ENCODE measurements around the gene PRKACB. TPM values are rescaled to one million over a fixed set of nuclear protein-coding genes. Genes with fewer than 3 reads are reported as not detected.
A peak's percentile ranks its signal among the peaks of the same experiment; 100 is the strongest.
"Not testable (repeated sequence)": the region's sequence is repeated elsewhere in the genome, so short reads cannot be mapped to it uniquely, and the experiment has no call there.

PRKACB gene
- total and polyA plus RNA-seq, 5 experiments from 2014 or later, result 120 to 194 (median 162) TPM

GRCh38 chr1:84232676-84233075, 88.6 kb downstream of the PRKACB start:
- ATAC-seq, H3K27me3 Mint-ChIP-seq, POLR2A ChIA-PET, H3K4me3 Mint-ChIP-seq, DNase-seq, H3K27ac Mint-ChIP-seq: not testable (repeated sequence)
- Mint-ChIP-seq H3K9me3 (peaks cover 0 to 30% (median 6%) of the 10 kb centered on the region in 9 donors), H3K4me1 (peaks cover 1 to 11% (median 5%) of the 10 kb centered on the region in 4 donors), H3K36me3 (peaks cover 25 to 57% (median 46%) of the 10 kb centered on the region in 3 donors)

DNA sequence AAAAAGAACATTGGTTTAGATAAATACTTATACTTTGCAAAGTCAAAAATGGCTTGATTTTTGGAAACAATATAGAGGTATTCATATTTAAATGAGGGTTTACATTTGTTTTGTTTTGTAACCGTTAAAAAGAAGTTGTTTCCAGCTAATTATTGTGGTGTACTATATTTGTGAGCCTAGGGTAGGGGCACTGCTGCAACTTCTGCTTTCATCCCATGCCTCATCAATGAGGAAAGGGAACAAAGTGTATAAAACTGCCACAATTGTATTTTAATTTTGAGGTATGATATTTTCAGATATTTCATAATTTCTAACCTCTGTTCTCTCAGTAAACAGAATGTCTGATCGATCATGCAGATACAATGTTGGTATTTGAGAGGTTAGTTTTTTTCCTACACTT, 92.2 kb downstream of the PRKACB start:
- POLR2A ChIA-PET, result no interaction called here
- peaks cover 0 to 11% (median 5%) of the 10 kb centered on the region in 4 donors for H3K4me1 Mint-ChIP-seq

DNA sequence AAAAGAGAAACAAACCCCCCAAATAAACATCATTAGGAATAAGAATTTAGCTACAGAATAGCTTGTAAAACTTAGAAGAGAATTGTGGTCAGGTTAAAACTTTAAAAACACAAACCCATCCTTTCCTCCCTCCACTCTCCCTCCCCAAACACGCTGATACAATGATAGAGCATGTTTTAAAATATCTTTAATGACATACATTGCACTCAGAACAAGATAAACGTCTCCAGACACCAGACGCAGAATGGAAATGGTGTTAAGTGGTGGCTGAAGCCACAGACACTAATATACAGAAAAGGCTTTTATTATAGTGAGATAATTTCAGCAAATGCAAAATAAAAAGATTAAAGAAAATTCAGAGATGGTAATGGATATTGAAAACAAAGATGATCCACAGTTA, 98.6 kb downstream of the PRKACB start:
- DNase-seq, result no peak
- peaks cover 42 to 53% (median 47%) of the 10 kb centered on the region in 3 donors for H3K36me3 Mint-ChIP-seq

More for the DNA sequence above, 92.2 kb downstream of the PRKACB start:
- H3K27ac Mint-ChIP-seq, result no peak overlapping the region
- H3K36me3 Mint-ChIP-seq, result peaks cover 43 to 79% (median 69%) of the 10 kb centered on the region in 3 donors
- H3K9me3 Mint-ChIP-seq, result peaks cover 0 to 39% (median 16%) of the 10 kb centered on the region in 9 donors
- DNase-seq, result no peak
- no peak for ATAC-seq
- H3K27me3 Mint-ChIP-seq, result no peaks in the 10 kb centered on the region
- H3K4me3 Mint-ChIP-seq, result no peak overlapping the region

GRCh38 chr1:84245563-84245962, 101.5 kb downstream of the PRKACB start:
- peaks cover 18 to 29% (median 29%) of the 10 kb centered on the region in 3 donors for H3K36me3 Mint-ChIP-seq
- POLR2A ChIA-PET, result interaction anchor here (1.3 kb wide), 1 partner anchor 100 kb away, joined by 3 read pairs; no protein-coding TSS in a partner anchor
- H3K27me3 Mint-ChIP-seq, result no peaks in the 10 kb centered on the region
- peaks cover 8 to 57% (median 28%) of the 10 kb centered on the region in 9 donors for H3K9me3 Mint-ChIP-seq
- peaks cover 0 to 11% (median 2%) of the 10 kb centered on the region in 4 donors for H3K4me1 Mint-ChIP-seq
- H3K4me3 Mint-ChIP-seq, result no peak overlapping the region
- peak overlapping the region in 1 of 10 donors; percentile 25 for H3K27ac Mint-ChIP-seq
- ATAC-seq (no peak), DNase-seq (no peak)

More for the DNA sequence above, 98.6 kb downstream of the PRKACB start:
- Mint-ChIP-seq H3K4me1 (peaks cover 0 to 11% (median 2%) of the 10 kb centered on the region in 4 donors), H3K27me3 (no peaks in the 10 kb centered on the region), H3K9me3 (peaks cover 0 to 52% (median 21%) of the 10 kb centered on the region in 9 donors), H3K4me3 (no peak overlapping the region), H3K27ac (peak overlapping the region in 2 of 10 donors; percentile 46 to 63)
- ATAC-seq, result no peak
- POLR2A ChIA-PET, result no interaction called here

DNA sequence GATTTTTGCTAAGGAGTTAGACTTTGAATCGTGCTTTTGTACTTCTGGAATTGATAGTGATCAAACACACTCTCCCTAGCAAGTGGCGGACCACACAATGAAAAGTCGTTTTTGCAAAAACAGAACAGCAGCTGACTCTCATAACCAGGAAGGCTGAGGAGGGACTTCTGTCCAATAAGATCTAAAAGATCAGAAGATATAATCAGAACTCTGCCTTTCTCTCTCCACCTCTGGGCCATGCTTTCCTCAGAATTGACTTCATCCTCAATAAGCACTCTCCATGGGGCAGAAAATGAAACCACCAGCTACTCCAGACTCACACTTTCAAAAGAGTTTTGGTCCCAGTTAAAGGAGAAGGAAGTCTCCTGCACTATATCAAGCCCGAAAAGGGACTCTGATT, 102.1 kb downstream of the PRKACB start:
- no peak for ATAC-seq
- Mint-ChIP-seq H3K36me3 (peaks cover 11 to 31% (median 26%) of the 10 kb centered on the region in 3 donors), H3K4me3 (no peak overlapping the region), H3K4me1 (peaks cover 0 to 11% (median 2%) of the 10 kb centered on the region in 4 donors), H3K27ac (peak overlapping the region in 1 of 10 donors; percentile 25), H3K27me3 (no peaks in the 10 kb centered on the region), H3K9me3 (peaks cover 13 to 57% (median 26%) of the 10 kb centered on the region in 9 donors)
- POLR2A ChIA-PET, result interaction anchor here (1.3 kb wide), 1 partner anchor 101 kb away, joined by 3 read pairs; no protein-coding TSS in a partner anchor
- no peak for DNase-seq

DNA sequence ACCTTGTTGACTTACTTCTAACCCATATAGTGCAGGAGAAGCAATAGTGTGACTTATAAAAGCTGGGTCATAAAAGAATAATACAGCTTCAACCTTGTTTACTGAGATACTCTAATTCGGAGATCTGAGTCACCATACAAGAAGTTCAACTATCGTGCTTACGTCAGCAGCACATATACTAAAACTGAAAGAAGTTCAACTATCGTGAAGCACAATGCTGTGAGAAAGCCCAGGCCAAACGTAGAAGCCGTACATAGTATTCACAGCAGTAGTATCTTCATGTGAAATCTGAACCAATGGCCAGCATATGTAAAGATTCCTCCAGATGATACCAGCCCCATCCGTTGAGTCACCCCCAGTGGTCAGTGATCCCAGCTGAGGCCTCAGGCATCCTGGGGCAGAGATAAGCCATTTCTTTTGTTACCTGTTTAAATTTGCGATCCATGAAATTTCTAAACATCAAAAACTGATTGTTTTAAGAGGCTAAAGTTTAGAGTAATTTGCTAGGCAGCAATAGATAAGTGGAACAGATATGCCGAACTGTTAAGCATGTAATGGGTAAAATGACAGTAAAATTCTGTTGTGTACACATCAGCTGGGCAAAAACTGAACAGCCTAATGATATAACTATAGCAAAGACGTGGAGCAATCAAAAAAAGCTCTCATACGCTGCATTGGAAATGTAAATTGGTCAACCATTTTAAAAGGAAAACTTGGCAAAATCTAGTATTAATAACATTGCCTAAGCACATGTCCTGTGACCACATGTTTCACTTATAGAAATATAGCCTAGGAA, 103.6 kb downstream of the PRKACB start:
- ATAC-seq (no peak), DNase-seq (no peak)
- Mint-ChIP-seq H3K4me3 (peak overlapping the region in 1 of 10 donors; percentile 37), H3K36me3 (peaks cover 0 to 26% (median 13%) of the 10 kb centered on the region in 3 donors), H3K9me3 (peaks cover 7 to 47% (median 20%) of the 10 kb centered on the region in 9 donors), H3K4me1 (peaks cover 0 to 8% (median 2%) of the 10 kb centered on the region in 4 donors), H3K27me3 (no peaks in the 10 kb centered on the region), H3K27ac (peak overlapping the region in 1 of 10 donors; percentile 55)
- POLR2A ChIA-PET, result no interaction called here

GRCh38 chr1:84250668-84251067, 106.6 kb downstream of the PRKACB start:
- ATAC-seq, result no peak
- Mint-ChIP-seq H3K27ac (no peak overlapping the region), H3K4me3 (no peak overlapping the region), H3K27me3 (no peaks in the 10 kb centered on the region), H3K4me1 (peaks cover 0 to 7% (median 2%) of the 10 kb centered on the region in 4 donors), H3K36me3 (peaks cover 0 to 23% (median 12%) of the 10 kb centered on the region in 3 donors), H3K9me3 (peaks cover 4 to 28% (median 17%) of the 10 kb centered on the region in 9 donors)
- DNase-seq, result no peak
- POLR2A ChIA-PET, result no interaction called here

DNA sequence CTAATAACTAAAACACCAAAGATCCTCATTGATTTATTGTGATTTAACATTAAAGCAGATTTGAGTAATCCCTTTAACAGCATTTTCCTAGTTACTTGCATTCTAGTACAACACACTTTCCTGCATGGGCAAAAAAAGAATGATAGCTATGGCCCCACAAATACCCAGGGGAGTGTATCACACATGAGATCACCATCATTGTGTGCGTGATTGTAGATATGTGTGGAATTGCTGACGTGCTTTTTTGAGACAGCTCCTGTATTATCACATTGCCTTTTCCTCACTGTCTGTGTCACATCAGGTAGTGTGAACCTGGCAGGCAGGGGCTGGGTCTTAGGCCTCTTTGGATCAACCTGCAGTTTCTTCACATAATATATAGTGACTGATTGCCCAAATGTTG, 109.0 kb downstream of the PRKACB start:
- H3K9me3 Mint-ChIP-seq, result peaks cover 4 to 28% (median 17%) of the 10 kb centered on the region in 9 donors
- no peak for ATAC-seq
- no peak for DNase-seq
- POLR2A ChIA-PET, result no interaction called here
- H3K27me3 Mint-ChIP-seq, result peaks cover 0 to 5% (median 0%) of the 10 kb centered on the region in 5 donors
- no peak overlapping the region for H3K4me3 Mint-ChIP-seq
- no peaks in the 10 kb centered on the region for H3K4me1 Mint-ChIP-seq
- H3K27ac Mint-ChIP-seq, result no peak overlapping the region
- peaks cover 0 to 23% (median 12%) of the 10 kb centered on the region in 3 donors for H3K36me3 Mint-ChIP-seq

- POLR2A ChIA-PET, result no interaction called here
- DNase-seq, result no peak
- Mint-ChIP-seq H3K9me3 (peaks cover 4 to 27% (median 17%) of the 10 kb centered on the region in 9 donors), H3K36me3 (peaks cover 0 to 23% (median 12%) of the 10 kb centered on the region in 3 donors), H3K4me1 (no peaks in the 10 kb centered on the region), H3K27ac (no peak overlapping the region), H3K4me3 (no peak overlapping the region), H3K27me3 (peaks cover 0 to 5% (median 0%) of the 10 kb centered on the region in 5 donors)
- no peak for ATAC-seq
These were observed 109.8 kb downstream of the PRKACB start for GRCh38 chr1:84253891-84254290.

DNA sequence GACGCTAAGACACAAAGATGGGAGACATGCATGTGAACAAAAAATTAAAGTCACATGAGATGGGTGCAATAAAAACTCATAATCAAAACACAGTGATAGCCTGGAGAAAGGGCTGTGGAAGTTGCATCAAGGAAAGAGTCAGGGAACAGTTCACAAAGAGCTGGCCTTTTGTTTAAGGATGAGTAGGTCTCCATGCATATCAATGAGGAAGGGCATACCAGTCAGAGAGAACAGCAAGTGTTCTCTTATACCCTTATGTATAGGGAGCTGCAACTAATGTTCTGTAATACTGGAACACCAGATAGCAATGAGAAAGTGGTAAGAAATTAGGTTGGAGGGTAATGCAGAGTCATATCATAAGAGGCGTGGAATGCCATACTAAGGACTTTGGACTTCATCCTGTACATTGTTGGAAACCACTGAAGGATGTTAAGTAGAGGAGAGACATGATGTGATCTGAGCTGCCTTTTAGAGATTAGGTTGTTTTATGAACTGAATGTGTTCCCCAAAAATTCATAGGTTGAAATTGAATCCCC, 110.7 kb downstream of the PRKACB start:
- POLR2A ChIA-PET, result interaction anchor here (0.5 kb wide), 1 partner anchor 16 kb away, joined by 4 read pairs; no protein-coding TSS in a partner anchor
- Mint-ChIP-seq H3K27me3 (peaks cover 0 to 5% (median 0%) of the 10 kb centered on the region in 5 donors), H3K9me3 (peaks cover 4 to 20% (median 14%) of the 10 kb centered on the region in 9 donors), H3K4me3 (no peak overlapping the region), H3K27ac (peak overlapping the region in 1 of 10 donors; percentile 4), H3K36me3 (peaks cover 0 to 19% (median 10%) of the 10 kb centered on the region in 3 donors), H3K4me1 (no peaks in the 10 kb centered on the region)
- no peak for DNase-seq
- no peak for ATAC-seq

DNA sequence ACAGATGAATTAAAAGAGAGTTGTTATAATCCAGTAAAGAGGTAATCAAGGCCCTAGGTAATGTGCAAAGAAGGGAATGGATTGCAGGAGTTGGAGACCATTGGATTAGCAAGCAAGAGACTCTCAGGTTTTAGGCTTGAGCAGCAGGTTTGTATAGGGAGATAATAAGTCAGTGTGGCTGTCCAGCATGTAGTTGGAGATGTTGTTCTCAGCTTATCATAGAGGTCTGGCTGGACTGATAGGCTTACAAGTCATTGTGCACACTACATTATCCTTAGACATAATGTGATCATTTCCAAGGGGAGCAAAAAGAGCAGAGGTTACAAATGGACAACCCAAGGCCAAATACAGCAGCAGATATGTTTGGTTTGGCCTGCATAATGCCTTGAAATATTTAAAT, 111.5 kb downstream of the PRKACB start:
- Mint-ChIP-seq H3K4me1 (no peaks in the 10 kb centered on the region), H3K36me3 (peaks cover 0 to 11% (median 8%) of the 10 kb centered on the region in 3 donors), H3K27me3 (peaks cover 0 to 5% (median 0%) of the 10 kb centered on the region in 5 donors), H3K4me3 (no peak overlapping the region), H3K9me3 (peaks cover 4 to 12% (median 9%) of the 10 kb centered on the region in 9 donors), H3K27ac (no peak overlapping the region)
- no peak for ATAC-seq
- no peak for DNase-seq
- POLR2A ChIA-PET, result interaction anchor here (0.5 kb wide), 1 partner anchor 17 kb away, joined by 4 read pairs; no protein-coding TSS in a partner anchor

GRCh38 chr1:84257617-84258016, 113.5 kb downstream of the PRKACB start:
- Mint-ChIP-seq H3K27ac (no peak overlapping the region), H3K27me3 (peaks cover 0 to 5% (median 0%) of the 10 kb centered on the region in 5 donors), H3K4me1 (no peaks in the 10 kb centered on the region), H3K4me3 (no peak overlapping the region), H3K36me3 (peaks cover 0 to 4% (median 0%) of the 10 kb centered on the region in 3 donors), H3K9me3 (no peaks in the 10 kb centered on the region)
- POLR2A ChIA-PET, result no interaction called here
- ATAC-seq (no peak), DNase-seq (no peak)

Data from naive thymus-derived CD8-positive, alpha-beta T cell (primary cell).